ENCODE results near the gene CEP128.
"Not testable (repeated sequence)": the region's sequence is repeated elsewhere in the genome, so short reads cannot be mapped to it uniquely, and the experiment has no call there.

CEP128 gene

DNA sequence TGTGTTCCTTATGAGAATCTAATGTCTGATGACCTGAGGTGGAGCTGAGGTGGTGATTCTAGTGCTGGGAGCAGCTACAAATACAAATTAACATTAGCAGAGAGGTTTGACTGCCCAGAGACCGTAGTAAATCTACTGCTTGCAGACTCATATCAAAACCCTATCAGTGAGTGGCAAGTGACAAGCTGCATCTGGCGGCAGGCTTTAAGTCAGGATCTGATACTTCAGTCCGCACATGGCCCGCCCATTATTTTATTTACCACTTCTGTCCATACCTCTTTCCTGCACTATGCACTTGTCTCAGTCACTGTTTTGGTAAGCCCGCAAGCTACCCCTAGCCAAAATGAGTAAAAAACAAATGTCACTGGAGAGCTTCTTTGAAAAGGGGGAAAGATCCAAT lies 11.4 kb downstream of the CEP128 start:
- TF ChIP-seq, protein P1, sequence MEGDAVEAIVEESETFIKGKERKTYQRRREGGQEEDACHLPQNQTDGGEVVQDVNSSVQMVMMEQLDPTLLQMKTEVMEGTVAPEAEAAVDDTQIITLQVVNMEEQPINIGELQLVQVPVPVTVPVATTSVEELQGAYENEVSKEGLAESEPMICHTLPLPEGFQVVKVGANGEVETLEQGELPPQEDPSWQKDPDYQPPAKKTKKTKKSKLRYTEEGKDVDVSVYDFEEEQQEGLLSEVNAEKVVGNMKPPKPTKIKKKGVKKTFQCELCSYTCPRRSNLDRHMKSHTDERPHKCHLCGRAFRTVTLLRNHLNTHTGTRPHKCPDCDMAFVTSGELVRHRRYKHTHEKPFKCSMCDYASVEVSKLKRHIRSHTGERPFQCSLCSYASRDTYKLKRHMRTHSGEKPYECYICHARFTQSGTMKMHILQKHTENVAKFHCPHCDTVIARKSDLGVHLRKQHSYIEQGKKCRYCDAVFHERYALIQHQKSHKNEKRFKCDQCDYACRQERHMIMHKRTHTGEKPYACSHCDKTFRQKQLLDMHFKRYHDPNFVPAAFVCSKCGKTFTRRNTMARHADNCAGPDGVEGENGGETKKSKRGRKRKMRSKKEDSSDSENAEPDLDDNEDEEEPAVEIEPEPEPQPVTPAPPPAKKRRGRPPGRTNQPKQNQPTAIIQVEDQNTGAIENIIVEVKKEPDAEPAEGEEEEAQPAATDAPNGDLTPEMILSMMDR (IDR thresholded peaks at IDR 0.05; ENCODE audit: control insufficient read depth, insufficient read depth, low read depth, low read length, missing control alignments): no peak
- no peak for DNase-seq (ENCODE audit: low read depth)

DNA sequence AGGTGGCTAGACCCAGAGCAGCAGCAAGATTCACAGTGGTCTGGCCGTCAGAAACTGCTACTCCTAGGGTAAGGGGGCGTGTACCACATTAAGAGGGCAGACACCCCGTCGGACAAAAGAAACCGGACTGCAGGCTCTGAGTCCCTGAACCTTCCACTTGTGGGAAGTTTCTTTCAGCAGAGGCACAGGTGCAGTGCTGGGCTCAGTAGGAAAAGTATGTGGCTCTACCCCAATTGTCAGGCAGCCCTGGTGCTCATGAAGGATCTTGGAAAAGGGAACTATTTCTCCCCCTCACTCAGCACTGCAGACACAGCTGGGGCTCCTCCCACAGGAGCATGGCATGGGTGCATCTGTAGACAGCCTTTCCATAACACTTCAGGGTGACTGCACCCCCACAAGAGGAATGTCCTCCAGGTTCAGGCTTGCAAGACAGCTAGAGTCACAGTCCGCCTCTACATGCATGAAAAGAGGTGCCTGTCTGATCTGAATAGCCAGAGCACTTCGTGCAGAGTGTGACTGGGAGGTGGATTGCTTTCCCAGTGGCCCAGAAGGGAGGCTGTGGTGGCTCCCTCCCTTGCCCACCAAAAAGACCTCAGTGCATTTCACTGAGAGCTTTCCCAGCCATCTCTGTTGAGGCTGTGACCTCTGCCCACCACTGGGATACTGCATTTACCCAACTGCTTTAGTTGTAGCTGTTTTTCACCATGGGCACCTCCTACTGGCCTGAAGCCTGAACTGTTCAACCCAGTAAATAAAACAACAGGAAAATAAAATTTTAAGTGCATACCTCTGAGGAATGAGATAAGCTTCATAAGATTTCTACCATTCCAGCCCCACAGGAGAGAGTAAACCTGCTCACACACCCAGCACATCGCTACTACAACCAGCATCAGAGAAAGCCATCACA lies 14.2 kb downstream of the CEP128 start:
- TF ChIP-seq, protein P1 (IDR thresholded peaks at IDR 0.05; ENCODE audit: control insufficient read depth, insufficient read depth, low read depth, low read length, missing control alignments): peak; percentile 1
- no peak for DNase-seq (ENCODE audit: low read depth)

More for the DNA sequence above, 11.4 kb downstream of the CEP128 start:
- H3K4me3 ChIP-seq (ENCODE audit: control insufficient read depth, low read depth, low read length): no peak overlapping the region

DNA sequence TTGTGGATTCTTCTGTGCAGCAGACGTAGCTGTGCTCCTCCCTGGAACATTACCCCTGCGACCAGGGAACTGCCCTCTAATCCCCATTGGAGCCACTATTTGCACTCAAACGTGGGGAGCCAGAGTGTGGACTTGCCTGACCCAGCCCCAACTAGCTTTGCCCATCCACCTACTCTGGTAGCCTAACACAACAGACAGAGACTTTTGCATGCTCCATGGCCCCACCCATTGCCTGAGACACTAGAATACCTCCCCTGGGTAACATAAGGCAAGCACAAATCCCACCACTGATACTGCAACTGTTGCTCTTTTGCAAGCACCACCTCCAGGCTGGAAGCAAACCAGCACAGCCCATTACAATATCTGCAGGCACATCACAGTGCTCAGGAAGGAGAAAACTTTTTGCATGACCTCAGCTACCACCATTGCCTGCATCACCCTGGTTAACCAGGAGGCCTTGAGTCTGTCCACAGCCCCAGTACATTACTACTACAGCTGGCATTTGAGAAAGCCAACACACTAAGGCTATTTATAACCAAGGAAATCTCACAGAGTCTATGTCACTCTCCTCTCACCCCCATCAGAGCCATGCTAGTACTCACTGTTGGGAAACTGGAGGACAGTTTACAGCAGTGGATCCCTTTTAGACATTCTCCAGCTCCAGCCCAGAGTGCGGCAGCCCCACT lies 15.0 kb downstream of the CEP128 start:
- H3K4me3 ChIP-seq (ENCODE audit: control insufficient read depth, low read depth, low read length): no peak overlapping the region
- TF ChIP-seq, protein P1 (IDR thresholded peaks at IDR 0.05; ENCODE audit: control insufficient read depth, insufficient read depth, low read depth, low read length, missing control alignments): no peak
- peak; percentile 46 for DNase-seq (ENCODE audit: low read depth)

More for the DNA sequence above, 14.2 kb downstream of the CEP128 start:
- H3K4me3 ChIP-seq (ENCODE audit: control insufficient read depth, low read depth, low read length): no peak overlapping the region

DNA sequence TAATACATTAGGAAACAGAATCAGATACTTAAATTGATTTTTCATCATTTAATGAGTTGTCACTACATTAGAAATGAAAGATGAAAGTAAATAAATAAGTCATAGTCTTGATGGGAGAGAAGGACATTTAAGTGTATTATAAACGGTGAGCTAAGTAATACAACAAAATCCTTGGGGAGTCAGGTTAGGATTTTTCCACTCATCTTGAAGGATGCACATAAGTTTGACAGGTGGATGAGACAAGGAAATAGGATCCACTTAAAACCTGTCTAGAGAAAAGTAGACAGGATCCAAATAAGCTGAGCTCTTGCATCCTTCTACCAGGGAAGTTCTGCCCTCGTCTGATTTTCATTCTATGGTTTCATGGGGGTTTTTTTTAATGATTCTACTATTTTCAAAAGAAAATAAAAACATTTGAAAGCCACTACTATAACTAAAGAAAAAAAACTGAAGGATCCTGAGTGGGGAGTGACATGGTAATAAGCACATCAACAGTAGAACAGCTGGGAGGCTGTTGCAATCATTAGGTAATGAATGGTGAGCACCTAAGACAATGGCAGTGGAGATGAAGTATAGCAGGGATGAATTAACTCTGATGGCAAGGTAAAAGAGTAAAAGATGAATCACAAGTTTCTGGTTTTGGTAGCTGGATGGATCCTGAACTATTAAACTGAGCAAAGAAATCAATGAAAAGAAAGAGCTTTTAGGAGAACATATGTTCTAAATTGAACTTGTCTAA lies 17.0 kb downstream of the CEP128 start:
- TF ChIP-seq, protein P1 (IDR thresholded peaks at IDR 0.05; ENCODE audit: control insufficient read depth, insufficient read depth, low read depth, low read length, missing control alignments): no peak
- H3K4me3 ChIP-seq (ENCODE audit: control insufficient read depth, low read depth, low read length): no peak overlapping the region
- no peak for DNase-seq (ENCODE audit: low read depth)

DNA sequence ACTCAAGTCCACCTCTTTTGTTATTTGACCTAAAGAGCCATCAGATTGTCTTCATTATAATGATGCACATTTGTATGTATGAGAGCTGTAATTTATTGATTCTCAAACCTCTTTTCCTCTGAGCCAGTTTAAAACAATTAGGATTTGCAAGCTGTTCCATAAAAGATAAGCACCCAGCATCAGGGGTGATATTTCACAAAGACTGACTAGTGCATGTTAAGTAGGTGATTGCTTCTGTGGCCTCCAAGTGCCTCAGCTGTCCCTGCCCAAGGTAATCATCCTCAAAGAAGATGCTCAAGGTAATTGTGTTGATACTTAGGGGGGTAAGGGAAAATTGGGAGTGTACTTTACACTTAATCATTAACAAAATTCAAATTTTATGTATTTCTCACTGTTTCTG lies 18.2 kb downstream of the CEP128 start:
- TF ChIP-seq, protein P1 (IDR thresholded peaks at IDR 0.05; ENCODE audit: control insufficient read depth, insufficient read depth, low read depth, low read length, missing control alignments): no peak
- no peak overlapping the region for H3K4me3 ChIP-seq (ENCODE audit: control insufficient read depth, low read depth, low read length)
- DNase-seq (ENCODE audit: low read depth): no peak

DNA sequence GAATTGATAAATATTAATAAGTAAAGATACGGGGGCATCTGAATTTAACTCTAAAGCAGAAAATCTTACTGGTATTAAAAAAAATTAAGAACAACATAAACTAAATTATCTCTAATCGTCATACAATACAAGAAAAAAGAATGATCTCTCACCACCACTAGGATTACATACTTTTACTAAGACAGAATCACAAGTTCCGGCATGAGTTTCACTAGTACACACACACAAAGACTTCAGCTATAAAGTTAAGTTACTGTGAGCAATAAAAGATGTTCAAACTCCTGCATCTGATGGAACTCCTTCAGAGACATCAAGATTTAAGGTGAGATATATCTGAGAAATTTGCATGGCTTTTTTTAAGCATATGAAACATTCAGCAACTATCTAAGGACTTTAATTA lies 21.9 kb downstream of the CEP128 start:
- no peak for DNase-seq (ENCODE audit: low read depth)
- TF ChIP-seq, protein P1 (IDR thresholded peaks at IDR 0.05; ENCODE audit: control insufficient read depth, insufficient read depth, low read depth, low read length, missing control alignments): no peak
- no peak overlapping the region for H3K4me3 ChIP-seq (ENCODE audit: control insufficient read depth, low read depth, low read length)

DNA sequence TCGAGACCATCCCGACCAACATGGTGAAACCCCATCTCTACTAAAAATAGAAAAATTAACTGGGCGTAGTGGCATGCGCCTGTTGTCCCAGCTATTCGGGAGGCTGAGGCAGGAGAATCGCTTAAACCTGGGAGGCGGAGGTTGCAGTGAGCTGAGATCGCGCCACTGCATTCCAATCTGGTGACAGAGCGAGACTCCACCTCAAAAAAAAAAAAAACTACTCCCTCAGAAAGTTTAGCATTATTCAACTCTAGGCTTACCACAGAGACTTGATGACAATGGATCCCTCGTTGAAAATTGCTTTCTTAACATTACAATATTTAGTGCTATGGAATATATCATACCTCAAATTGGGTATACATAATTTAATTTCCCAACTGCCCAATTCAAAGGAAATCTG lies 29.5 kb downstream of the CEP128 start:
- DNase-seq (ENCODE audit: low read depth); H3K4me3 ChIP-seq (ENCODE audit: control insufficient read depth, low read depth, low read length): not testable (repeated sequence)
